SK-N-SH treated with all-trans-retinoic acid at 6 μM for 48 hours (cell line): Measurements from ENCODE around the gene PPP1R7.

ENCODE experiments used
- ARNTL ChIP-seq: fragments of 450-650 bp; formaldehyde crosslinking; IDR thresholded peaks from 2 replicates; pipeline ENCODE4 v1.5.0; 2020; ENCODE audit warnings: low read depth, mild to moderate bottlenecking, moderate library complexity, borderline replicate concordance
- TCF4 ChIP-seq: fragments of 250-450 bp; sonication (Bioruptor Pico); IDR thresholded peaks from 2 replicates; pipeline ENCODE4 v1.8.0; 2021; ENCODE audit warnings: mild to moderate bottlenecking, moderate library complexity, borderline replicate concordance
- ZC3H10 ChIP-seq: fragments of 250-450 bp; sonication (Bioruptor Pico); IDR thresholded peaks from 2 replicates; pipeline ENCODE4 v1.5.1; 2021; ENCODE audit warnings: mild to moderate bottlenecking, moderate library complexity
- ZFP3 ChIP-seq: fragments of 250-450 bp; sonication (Bioruptor Pico); IDR thresholded peaks from 2 replicates; pipeline ENCODE4 v1.5.0; 2020; ENCODE audit warnings: mild to moderate bottlenecking, moderate library complexity
- ZFP30 ChIP-seq: fragments of 450-650 bp; formaldehyde crosslinking; IDR thresholded peaks from 2 replicates; pipeline ENCODE4 v1.5.0; 2022; ENCODE audit warnings: mild to moderate bottlenecking, moderate library complexity
- ZNF70 ChIP-seq: fragments of 450-650 bp; formaldehyde crosslinking; IDR thresholded peaks from 2 replicates; pipeline ENCODE4 v1.5.0; 2020; ENCODE audit warnings: mild to moderate bottlenecking, moderate library complexity
- ZNF8 ChIP-seq: fragments of 450-650 bp; formaldehyde crosslinking; IDR thresholded peaks from 2 replicates; pipeline ENCODE4 v1.5.0; 2020; ENCODE audit warnings: mild to moderate bottlenecking, moderate library complexity
- TF ChIP-seq, protein P1 (sequence below): fragments of 250-450 bp; sonication (Bioruptor Pico); IDR thresholded peaks from 2 replicates; pipeline ENCODE4 v1.8.0; 2020; ENCODE audit warnings: mild to moderate bottlenecking, moderate library complexity, borderline replicate concordance
- TF ChIP-seq, protein P2 (sequence below): fragments of 250-450 bp; sonication (Bioruptor Pico); IDR thresholded peaks from 2 replicates; pipeline ENCODE4 v1.5.1; 2020; ENCODE audit warnings: low read depth, mild to moderate bottlenecking, moderate library complexity

DNA sequence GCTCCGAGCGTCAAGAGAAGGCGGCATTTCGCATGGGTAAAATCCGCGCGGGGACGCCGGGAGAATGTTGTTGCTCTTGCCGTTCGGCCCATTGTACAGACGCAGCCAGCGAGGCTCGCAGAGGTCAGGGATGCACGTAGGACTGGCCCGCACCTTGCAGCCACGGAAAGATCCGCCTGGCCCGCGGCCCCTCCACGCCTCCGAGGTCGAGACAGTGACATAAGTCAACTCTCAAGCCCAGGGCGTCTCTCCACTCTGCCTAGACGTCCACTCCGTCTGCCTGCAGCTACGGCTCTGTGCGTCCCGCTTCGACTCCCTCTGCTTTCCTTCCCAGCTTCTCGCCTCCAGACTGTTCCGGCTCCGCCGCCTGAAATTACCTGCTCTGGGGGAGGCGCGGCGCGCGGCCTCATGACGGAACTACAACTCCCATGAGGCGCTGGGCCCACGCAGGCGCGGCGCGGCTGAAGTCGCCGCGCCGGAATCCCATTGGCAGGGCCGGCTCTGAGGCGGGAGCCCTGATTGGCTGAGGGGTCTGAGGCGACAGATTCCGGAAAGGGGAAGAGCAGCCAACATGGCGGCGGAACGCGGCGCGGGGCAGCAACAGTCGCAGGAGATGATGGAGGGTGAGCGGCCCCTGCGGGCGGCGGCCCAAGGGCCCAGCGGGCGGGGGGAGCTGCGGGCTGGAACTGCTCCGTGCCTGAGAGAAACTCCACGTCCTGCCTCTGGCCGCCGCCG, at the start of gene PPP1R7:
- TF ChIP-seq, protein P1, sequence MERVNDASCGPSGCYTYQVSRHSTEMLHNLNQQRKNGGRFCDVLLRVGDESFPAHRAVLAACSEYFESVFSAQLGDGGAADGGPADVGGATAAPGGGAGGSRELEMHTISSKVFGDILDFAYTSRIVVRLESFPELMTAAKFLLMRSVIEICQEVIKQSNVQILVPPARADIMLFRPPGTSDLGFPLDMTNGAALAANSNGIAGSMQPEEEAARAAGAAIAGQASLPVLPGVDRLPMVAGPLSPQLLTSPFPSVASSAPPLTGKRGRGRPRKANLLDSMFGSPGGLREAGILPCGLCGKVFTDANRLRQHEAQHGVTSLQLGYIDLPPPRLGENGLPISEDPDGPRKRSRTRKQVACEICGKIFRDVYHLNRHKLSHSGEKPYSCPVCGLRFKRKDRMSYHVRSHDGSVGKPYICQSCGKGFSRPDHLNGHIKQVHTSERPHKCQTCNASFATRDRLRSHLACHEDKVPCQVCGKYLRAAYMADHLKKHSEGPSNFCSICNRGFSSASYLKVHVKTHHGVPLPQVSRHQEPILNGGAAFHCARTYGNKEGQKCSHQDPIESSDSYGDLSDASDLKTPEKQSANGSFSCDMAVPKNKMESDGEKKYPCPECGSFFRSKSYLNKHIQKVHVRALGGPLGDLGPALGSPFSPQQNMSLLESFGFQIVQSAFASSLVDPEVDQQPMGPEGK (CRISPR knock-in tag), result no peak
- TF ChIP-seq ZFP3 (CRISPR knock-in tag), result no peak
- no peak for TF ChIP-seq TCF4 (CRISPR knock-in tag)
- TF ChIP-seq ARNTL, result no peak
- TF ChIP-seq ZC3H10 (CRISPR knock-in tag), result no peak
- TF ChIP-seq, protein P2, sequence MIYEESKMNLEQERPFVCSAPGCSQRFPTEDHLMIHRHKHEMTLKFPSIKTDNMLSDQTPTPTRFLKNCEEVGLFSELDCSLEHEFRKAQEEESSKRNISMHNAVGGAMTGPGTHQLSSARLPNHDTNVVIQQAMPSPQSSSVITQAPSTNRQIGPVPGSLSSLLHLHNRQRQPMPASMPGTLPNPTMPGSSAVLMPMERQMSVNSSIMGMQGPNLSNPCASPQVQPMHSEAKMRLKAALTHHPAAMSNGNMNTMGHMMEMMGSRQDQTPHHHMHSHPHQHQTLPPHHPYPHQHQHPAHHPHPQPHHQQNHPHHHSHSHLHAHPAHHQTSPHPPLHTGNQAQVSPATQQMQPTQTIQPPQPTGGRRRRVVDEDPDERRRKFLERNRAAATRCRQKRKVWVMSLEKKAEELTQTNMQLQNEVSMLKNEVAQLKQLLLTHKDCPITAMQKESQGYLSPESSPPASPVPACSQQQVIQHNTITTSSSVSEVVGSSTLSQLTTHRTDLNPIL, result no peak
- no peak for TF ChIP-seq ZFP30 (CRISPR knock-in tag)
- TF ChIP-seq ZNF70 (CRISPR knock-in tag), result no peak
- TF ChIP-seq ZNF8 (CRISPR knock-in tag), result no peak
